HFF-Myc (cell line): Measurements from ENCODE around the gene PDCD4.

Experiments used
- DNase-seq: peaks from one replicate; pipeline ENCODE4 v3.0.0-alpha.2; 2011; ENCODE audit warnings: low read depth; ENCODE audit errors: extremely low read depth
- H3K4me3 ChIP-seq: replicated peaks from 2 replicates; pipeline ENCODE4 v1.5.1; 2011; ENCODE audit warnings: low read depth, mild to moderate bottlenecking, control low read depth, low read length
- CTCF ChIP-seq: IDR thresholded peaks from 2 replicates; pipeline ENCODE4 v1.5.1; 2012; ENCODE audit warnings: mild to moderate bottlenecking, low read depth, low read length, control low read depth; ENCODE audit errors: missing control alignments

The PDCD4 gene

DNA sequence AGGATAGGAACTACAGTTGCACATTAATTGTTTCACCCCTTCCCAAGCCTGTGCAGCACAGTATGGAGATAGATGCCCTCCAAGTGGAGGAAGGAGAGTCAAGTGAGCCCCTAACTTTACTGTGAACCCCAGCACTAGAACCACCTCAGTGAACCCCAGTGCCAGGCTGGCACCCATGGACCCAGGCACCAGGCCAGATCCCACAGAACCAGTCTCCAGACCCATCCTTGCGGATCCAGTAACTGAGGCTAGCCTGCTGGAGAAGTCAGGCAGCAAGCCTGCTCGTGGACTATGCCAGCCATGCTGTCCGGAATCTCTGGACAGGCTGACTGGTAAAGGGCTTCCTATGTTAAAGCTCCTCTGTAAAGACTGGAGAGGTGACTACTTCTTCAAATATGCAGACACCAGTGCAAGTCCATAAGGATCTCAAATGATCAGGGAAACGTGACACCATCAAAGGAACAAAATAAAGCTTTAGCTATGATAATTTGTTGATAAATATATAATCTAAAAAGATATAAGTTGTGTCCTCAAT is 75.4 kb downstream of the PDCD4 start:
- no peak for DNase-seq
- no peak overlapping the region for H3K4me3 ChIP-seq
- no peak for TF ChIP-seq CTCF
